22Rv1 (cell line): ENCODE data around the gene PAPOLA.
"Not testable (repeated sequence)": the region's sequence is repeated elsewhere in the genome, so short reads cannot be mapped to it uniquely, and the experiment has no call there.

Experiments
- H3K27ac ChIP-seq: fragments of 450-650 bp; 2 replicates; pipeline ENCODE4 v1.5.1; 2017
- CTCF ChIP-seq: fragments of 450-650 bp; IDR thresholded peaks from 2 replicates; pipeline ENCODE4 v1.5.1; 2017; ENCODE audit warnings: mild to moderate bottlenecking
- ZFX ChIP-seq: fragments of 450-650 bp; IDR thresholded peaks from 2 replicates; pipeline ENCODE4 v1.6.1; 2017; ENCODE audit warnings: antibody characterized with exemption, borderline replicate concordance

PAPOLA gene

GRCh38 chr14:96466918-96467317 is 35.3 kb upstream of the PAPOLA start:
- no peak overlapping the region for H3K27ac ChIP-seq
- TF ChIP-seq CTCF (no peak), ZFX (no peak)

- TF ChIP-seq CTCF (no peak), ZFX (no peak)
Measured at GRCh38 chr14:96470331-96470730, 31.9 kb upstream of the PAPOLA start.

DNA sequence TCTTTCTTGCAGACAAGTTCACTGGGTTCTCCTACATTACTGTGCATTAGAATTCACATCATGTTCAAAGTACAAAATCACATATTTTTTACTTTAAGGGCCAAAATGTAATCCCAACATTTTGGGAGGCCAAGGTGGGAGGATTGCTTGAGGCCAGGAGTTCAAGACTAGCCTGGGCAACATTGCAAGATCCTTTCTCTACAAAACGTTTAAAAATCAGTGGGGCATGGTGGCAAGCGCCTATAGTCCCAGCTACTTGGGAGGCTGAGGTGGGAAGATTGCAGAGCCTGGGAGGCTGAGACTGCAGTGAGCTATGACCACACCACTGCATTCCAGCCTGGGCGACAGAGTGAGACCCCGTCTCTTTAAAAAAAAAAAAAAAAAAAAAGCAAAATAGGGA is 31.2 kb upstream of the PAPOLA start:
- H3K27ac ChIP-seq, result not testable (repeated sequence)

More at GRCh38 chr14:96470331-96470730, 31.9 kb upstream of the PAPOLA start:
- H3K27ac ChIP-seq, result no peak overlapping the region

GRCh38 chr14:96478119-96478518 is 24.1 kb upstream of the PAPOLA start:
- no peak for TF ChIP-seq CTCF
- TF ChIP-seq ZFX, result no peak
- H3K27ac ChIP-seq, result no peak overlapping the region

DNA sequence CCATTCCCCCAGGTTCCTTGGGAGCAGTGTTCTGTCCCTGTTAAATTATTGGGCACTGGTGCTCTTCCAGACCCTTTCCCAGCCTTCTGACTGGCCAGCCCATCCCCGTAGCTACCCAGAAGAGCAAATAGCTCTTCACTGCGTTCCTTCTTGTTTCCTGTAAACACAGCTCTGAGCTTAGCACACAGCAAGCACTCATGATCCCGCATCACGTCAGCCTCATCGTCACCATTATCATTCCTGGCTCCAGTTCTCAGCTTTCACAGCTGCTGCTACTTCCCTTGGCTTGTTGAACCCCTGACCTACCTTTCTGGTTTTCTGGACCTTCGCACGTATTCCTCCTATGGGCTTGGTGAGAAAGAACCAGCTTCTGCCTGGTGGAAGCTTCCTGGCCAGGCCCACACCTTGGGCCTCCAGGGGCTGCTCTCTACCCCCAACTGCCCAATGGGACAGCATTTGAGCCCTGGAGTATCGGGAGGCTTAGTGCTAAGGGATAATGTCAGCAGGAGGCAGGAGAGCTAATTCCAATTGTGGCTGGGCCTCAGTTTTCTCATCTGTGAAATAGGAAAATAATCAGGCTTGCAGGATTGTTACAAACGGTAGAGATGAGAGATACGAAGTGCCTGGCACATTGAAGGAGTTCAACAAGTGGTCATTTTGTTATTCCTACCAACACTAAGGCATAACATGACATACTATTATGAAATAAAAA is 22.6 kb upstream of the PAPOLA start:
- no peak overlapping the region for H3K27ac ChIP-seq
- TF ChIP-seq CTCF (no peak), ZFX (no peak)

DNA sequence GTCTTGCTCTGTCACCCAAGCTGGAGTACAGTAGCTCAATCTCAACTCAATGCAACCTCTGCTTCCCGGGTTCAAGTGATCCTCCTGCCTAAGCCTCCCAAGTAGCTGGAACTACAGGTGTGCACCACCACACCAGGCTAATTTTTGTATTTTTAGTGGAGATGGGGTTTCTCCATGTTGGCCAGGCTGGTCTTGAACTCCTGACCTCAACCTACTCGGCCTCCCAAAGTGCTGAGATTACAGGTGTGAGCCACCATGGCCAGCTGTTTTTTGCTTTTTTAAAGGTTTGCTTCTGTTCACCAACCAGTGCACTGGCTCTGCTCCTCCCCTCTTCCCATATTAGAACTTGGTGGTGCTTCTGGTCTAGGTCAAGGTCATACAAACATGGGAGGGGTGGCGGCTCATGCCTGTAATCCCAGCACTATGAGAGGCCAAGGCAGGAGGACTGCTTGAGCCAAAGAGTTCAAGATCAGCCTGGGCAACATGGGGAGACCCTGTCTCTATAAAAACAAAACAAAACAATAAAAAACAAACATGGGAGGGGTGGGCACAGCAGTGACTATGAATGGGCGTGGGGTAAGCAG is 20.4 kb upstream of the PAPOLA start:
- TF ChIP-seq CTCF, result no peak
- no peak for TF ChIP-seq ZFX
- H3K27ac ChIP-seq, result no peak overlapping the region

DNA sequence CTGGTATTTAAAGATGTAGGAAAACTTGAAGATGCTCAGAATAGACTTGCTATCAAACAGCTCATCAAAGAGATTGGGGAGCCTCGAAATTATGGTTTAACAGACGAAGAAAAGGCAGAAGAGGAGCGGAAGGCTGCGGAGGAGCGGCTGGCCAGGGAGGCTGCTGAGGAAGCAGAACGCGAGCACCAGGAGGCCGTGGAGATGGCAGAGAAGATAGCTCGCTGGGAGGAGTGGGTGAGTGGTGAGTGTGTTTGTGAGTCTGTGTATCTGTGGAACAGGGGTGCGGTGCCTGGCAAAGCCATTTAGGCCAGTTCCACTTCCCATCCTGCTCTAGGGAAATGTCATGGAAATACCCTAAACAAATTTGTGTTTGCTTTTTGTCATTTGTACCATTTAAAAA is 19.2 kb upstream of the PAPOLA start:
- no peak overlapping the region for H3K27ac ChIP-seq
- no peak for TF ChIP-seq ZFX
- no peak for TF ChIP-seq CTCF
